ENCODE data around the gene EXOC6B.

The EXOC6B gene

DNA sequence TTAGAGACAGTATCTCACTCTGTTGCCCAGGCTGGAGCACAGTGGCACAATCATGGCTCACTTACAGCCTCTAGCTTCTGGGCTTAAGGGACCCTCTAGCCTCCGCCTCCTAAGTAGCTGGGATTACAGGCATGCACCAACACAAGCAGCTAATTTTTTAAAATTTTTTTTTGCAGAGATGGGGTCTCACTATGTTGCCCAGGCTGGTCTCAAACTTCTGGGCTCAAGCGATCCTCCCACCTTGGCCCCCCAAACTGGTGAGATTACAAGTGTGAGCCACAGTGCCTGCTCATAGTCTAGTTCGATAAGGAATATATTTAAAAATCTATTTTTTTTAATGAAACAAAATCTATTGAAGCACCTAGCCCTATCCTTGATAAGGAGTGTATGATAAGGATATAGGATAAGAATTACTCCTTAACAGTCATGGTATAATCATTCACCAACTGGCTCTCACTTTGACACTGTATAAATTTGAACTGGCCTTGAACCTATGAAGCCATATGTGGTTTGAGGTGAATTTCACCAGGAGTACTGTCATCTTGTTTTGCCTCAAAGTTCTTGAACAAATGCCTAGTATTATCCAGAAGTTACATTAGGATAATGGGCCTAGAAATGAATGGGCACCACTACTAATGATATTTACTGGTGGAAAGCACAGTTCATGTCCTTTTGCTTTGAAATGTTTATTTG is 71.1 kb downstream of the EXOC6B start:
- no peaks in the 10 kb centered on the region for H3K9me3 ChIP-seq (ENCODE audit: insufficient read depth, low read length)
- TF ChIP-seq, protein P1, sequence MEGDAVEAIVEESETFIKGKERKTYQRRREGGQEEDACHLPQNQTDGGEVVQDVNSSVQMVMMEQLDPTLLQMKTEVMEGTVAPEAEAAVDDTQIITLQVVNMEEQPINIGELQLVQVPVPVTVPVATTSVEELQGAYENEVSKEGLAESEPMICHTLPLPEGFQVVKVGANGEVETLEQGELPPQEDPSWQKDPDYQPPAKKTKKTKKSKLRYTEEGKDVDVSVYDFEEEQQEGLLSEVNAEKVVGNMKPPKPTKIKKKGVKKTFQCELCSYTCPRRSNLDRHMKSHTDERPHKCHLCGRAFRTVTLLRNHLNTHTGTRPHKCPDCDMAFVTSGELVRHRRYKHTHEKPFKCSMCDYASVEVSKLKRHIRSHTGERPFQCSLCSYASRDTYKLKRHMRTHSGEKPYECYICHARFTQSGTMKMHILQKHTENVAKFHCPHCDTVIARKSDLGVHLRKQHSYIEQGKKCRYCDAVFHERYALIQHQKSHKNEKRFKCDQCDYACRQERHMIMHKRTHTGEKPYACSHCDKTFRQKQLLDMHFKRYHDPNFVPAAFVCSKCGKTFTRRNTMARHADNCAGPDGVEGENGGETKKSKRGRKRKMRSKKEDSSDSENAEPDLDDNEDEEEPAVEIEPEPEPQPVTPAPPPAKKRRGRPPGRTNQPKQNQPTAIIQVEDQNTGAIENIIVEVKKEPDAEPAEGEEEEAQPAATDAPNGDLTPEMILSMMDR (IDR thresholded peaks at IDR 0.05; ENCODE audit: low read depth, low read length): no peak
- TF ChIP-seq EZH2phosphoT487 (IDR thresholded peaks at IDR 0.05; ENCODE audit: low read depth): no peak
- no peak overlapping the region for H2AFZ ChIP-seq (ENCODE audit: low read depth, low read length)
- H3K4me1 ChIP-seq (ENCODE audit: low read length): no peaks in the 10 kb centered on the region
- H3K36me3 ChIP-seq (replicated peaks; ENCODE audit: low read depth, low read length): no peaks in the 10 kb centered on the region
- H3K4me3 ChIP-seq (ENCODE audit: low read length): no peak overlapping the region
- H3K27me3 ChIP-seq (ENCODE audit: low read depth, low read length): no peaks in the 10 kb centered on the region
- H3K27ac ChIP-seq (ENCODE audit: low read length): no peak overlapping the region
- H3K79me2 ChIP-seq (ENCODE audit: low read length): no peaks in the 10 kb centered on the region
- H3K4me2 ChIP-seq (ENCODE audit: low read length): no peak overlapping the region
- no peak overlapping the region for H3K9ac ChIP-seq (ENCODE audit: low read length)
- H4K20me1 ChIP-seq (ENCODE audit: insufficient read depth, low read length): no peaks in the 10 kb centered on the region

DNA sequence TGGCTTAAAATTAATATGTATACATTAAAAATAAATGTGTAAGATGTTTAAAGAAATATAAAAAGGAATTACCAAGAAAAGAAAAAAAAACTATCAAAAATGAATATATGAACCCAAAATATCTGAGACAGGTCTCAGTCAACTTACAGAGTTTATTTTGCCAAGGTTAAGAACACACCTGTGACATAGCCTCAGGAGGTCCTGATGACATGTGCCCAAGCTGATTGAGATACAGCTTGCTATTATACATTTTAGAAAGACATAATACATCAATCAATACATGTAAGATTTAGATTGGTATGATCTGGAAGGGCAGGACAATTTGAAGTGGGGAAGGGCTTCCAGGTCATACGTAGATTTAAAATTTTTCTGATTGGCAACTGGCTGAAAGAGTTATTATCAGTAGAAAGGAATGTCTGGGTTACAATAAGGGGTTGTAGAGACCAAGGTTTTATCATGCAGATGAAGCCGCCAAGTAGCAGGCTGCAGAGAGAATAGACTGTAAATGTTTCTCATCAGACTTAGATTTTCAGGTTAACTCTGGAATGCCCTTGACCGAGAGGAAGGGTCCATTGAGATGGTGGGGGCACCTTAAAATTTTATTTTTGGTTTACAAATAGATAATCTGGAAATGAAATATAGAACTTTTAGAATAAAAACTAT is 74.7 kb downstream of the EXOC6B start:
- no peak overlapping the region for H3K27ac ChIP-seq (ENCODE audit: low read length)

DNA sequence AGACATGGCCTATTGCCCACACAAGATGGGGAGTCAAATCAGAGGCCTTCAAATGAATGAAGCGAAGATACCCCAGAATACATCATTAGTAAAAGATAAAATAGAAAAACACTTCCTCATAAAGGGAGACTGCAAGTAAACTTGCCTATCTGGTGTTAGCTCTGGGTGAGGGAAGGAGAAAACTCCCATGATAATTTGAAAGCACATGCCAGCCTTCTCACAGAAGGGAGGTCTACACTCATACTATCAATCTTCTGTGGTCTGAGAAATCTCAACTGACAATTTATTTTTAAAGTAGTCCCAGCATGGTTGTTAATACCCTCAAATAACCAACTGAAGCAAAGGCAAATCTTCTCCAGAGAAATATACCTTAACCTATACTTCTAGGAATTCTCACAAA is 75.4 kb downstream of the EXOC6B start:
- no peaks in the 10 kb centered on the region for H4K20me1 ChIP-seq (ENCODE audit: insufficient read depth, low read length)
- no peaks in the 10 kb centered on the region for H3K36me3 ChIP-seq (replicated peaks; ENCODE audit: low read depth, low read length)
- peaks cover 3% of the 10 kb centered on the region for H3K4me1 ChIP-seq (ENCODE audit: low read length)
- H3K4me2 ChIP-seq (ENCODE audit: low read length): no peak overlapping the region
- H3K9ac ChIP-seq (ENCODE audit: low read length): no peak overlapping the region
- no peak overlapping the region for H2AFZ ChIP-seq (ENCODE audit: low read depth, low read length)
- TF ChIP-seq EZH2phosphoT487 (IDR thresholded peaks at IDR 0.05; ENCODE audit: low read depth): no peak
- H3K79me2 ChIP-seq (ENCODE audit: low read length): no peaks in the 10 kb centered on the region
- no peaks in the 10 kb centered on the region for H3K27me3 ChIP-seq (ENCODE audit: low read depth, low read length)
- H3K4me3 ChIP-seq (ENCODE audit: low read length): no peak overlapping the region
- no peaks in the 10 kb centered on the region for H3K9me3 ChIP-seq (ENCODE audit: insufficient read depth, low read length)
- no peak overlapping the region for H3K27ac ChIP-seq (ENCODE audit: low read length)

More for the DNA sequence above, 74.7 kb downstream of the EXOC6B start:
- no peaks in the 10 kb centered on the region for H4K20me1 ChIP-seq (ENCODE audit: insufficient read depth, low read length)
- no peak for TF ChIP-seq EZH2phosphoT487 (IDR thresholded peaks at IDR 0.05; ENCODE audit: low read depth)
- TF ChIP-seq, protein P1 (IDR thresholded peaks at IDR 0.05; ENCODE audit: low read depth, low read length): no peak
- H3K79me2 ChIP-seq (ENCODE audit: low read length): no peaks in the 10 kb centered on the region
- no peaks in the 10 kb centered on the region for H3K4me1 ChIP-seq (ENCODE audit: low read length)
- no peak overlapping the region for H3K9ac ChIP-seq (ENCODE audit: low read length)
- no peaks in the 10 kb centered on the region for H3K9me3 ChIP-seq (ENCODE audit: insufficient read depth, low read length)
- H3K4me3 ChIP-seq (ENCODE audit: low read length): no peak overlapping the region
- H3K27me3 ChIP-seq (ENCODE audit: low read depth, low read length): no peaks in the 10 kb centered on the region
- H3K36me3 ChIP-seq (replicated peaks; ENCODE audit: low read depth, low read length): no peaks in the 10 kb centered on the region
- no peak overlapping the region for H2AFZ ChIP-seq (ENCODE audit: low read depth, low read length)
- no peak overlapping the region for H3K4me2 ChIP-seq (ENCODE audit: low read length)

DNA sequence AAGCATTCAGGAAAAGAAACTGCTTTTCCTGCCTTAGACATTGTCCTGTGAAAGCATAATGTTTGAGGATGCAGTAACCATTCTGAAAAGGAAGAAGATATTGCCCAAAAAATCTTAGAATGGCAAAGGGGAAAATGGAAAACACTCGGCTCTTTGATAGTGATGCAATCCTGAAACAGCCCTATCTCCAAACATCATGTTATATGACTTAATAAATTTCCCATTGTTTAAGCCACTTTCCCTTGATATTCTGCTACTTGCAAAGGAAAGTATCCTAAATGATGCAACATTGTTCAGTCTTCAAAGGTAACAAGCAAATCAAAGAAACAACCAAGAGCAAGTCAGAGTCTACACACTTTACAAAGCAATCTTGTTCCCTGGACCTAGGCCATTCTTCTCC is 78.5 kb downstream of the EXOC6B start:
- Histone ChIP-seq H4K20me1 (ENCODE audit: insufficient read depth, low read length) (no peaks in the 10 kb centered on the region), H3K4me1 (ENCODE audit: low read length) (peaks cover 21% of the 10 kb centered on the region), H3K9ac (ENCODE audit: low read length) (no peak overlapping the region), H3K27ac (ENCODE audit: low read length) (no peak overlapping the region), H3K79me2 (ENCODE audit: low read length) (no peaks in the 10 kb centered on the region), H3K27me3 (ENCODE audit: low read depth, low read length) (no peaks in the 10 kb centered on the region), H3K4me2 (ENCODE audit: low read length) (no peak overlapping the region), H2AFZ (ENCODE audit: low read depth, low read length) (no peak overlapping the region), H3K36me3 (replicated peaks; ENCODE audit: low read depth, low read length) (no peaks in the 10 kb centered on the region), H3K9me3 (ENCODE audit: insufficient read depth, low read length) (no peaks in the 10 kb centered on the region), H3K4me3 (ENCODE audit: low read length) (no peak overlapping the region)
- no peak for TF ChIP-seq EZH2phosphoT487 (IDR thresholded peaks at IDR 0.05; ENCODE audit: low read depth)
- TF ChIP-seq, protein P1 (IDR thresholded peaks at IDR 0.05; ENCODE audit: low read depth, low read length): no peak
